Ishikawa (cell line): ENCODE results near the gene DOCK7.

Source experiments
- CEBPB ChIP-seq: IDR thresholded peaks from 2 replicates; pipeline ENCODE4 v1.6.1; 2012
- CREB1 ChIP-seq: IDR thresholded peaks from 2 replicates; pipeline ENCODE4 v1.6.1; 2012; ENCODE audit warnings: low read depth
- EGR1 ChIP-seq: IDR thresholded peaks from 2 replicates; pipeline ENCODE4 v1.6.1; 2012
- EP300 ChIP-seq: IDR thresholded peaks from 2 replicates; pipeline ENCODE4 v1.6.1; 2012; ENCODE audit warnings: borderline replicate concordance
- FOXM1 ChIP-seq: IDR thresholded peaks from 2 replicates; pipeline ENCODE4 v1.6.1; 2012; ENCODE audit warnings: low read depth, borderline replicate concordance
- MAX ChIP-seq: IDR thresholded peaks from 2 replicates; pipeline ENCODE4 v1.6.1; 2012
- NFIC ChIP-seq: IDR thresholded peaks from 2 replicates; pipeline ENCODE4 v1.6.1; 2012
- RAD21 ChIP-seq: IDR thresholded peaks from 2 replicates; pipeline ENCODE4 v1.6.1; 2012; ENCODE audit warnings: low read depth
- REST ChIP-seq: IDR thresholded peaks from 2 replicates; pipeline ENCODE4 v1.6.1; 2012; ENCODE audit warnings: low read depth, mild to moderate bottlenecking
- TAF1 ChIP-seq: IDR thresholded peaks from 2 replicates; pipeline ENCODE4 v1.6.1; 2012; ENCODE audit warnings: low read depth, mild to moderate bottlenecking
- TCF12 ChIP-seq: IDR thresholded peaks from 2 replicates; pipeline ENCODE4 v1.6.1; 2012; ENCODE audit warnings: low read depth
- TEAD4 ChIP-seq: IDR thresholded peaks from 2 replicates; pipeline ENCODE4 v1.6.1; 2012
- USF1 ChIP-seq: IDR thresholded peaks from 2 replicates; pipeline ENCODE4 v1.6.1; 2012
- YY1 ChIP-seq: IDR thresholded peaks from 2 replicates; pipeline ENCODE4 v1.6.1; 2012; ENCODE audit warnings: low read depth
- ZBTB7A ChIP-seq: IDR thresholded peaks from 2 replicates; pipeline ENCODE4 v1.6.1; 2012; ENCODE audit warnings: low read depth

DOCK7 gene

GRCh38 chr1:62689524-62689923 lies 1.3 kb upstream of the DOCK7 start:
- no peak for TF ChIP-seq MAX
- no peak for TF ChIP-seq NFIC

GRCh38 chr1:62688687-62689085 lies 500 bp upstream of the DOCK7 start:
- TF ChIP-seq USF1, result no peak
- TF ChIP-seq TAF1, result no peak
- no peak for TF ChIP-seq RAD21
- no peak; the same call in 1 of the 2 replicates for TF ChIP-seq MAX
- no peak for TF ChIP-seq EGR1
- no peak for TF ChIP-seq CREB1
- no peak for TF ChIP-seq TEAD4
- no peak for TF ChIP-seq CEBPB
- TF ChIP-seq NFIC, result no peak

- no peak for TF ChIP-seq NFIC
- no peak for TF ChIP-seq RAD21
- 0 out of 2 replicates have a peak, but pooled peaks have one; percentile 77 for TF ChIP-seq ZBTB7A
- no peak for TF ChIP-seq TEAD4
- TF ChIP-seq EGR1, result no peak
- no peak for TF ChIP-seq FOXM1
- no peak for TF ChIP-seq EP300
- no peak for TF ChIP-seq CEBPB
Measured at GRCh38 chr1:62687421-62687902, 724 bp downstream of the DOCK7 start.

GRCh38 chr1:62686822-62687221 lies 1.4 kb downstream of the DOCK7 start:
- no peak for TF ChIP-seq USF1
- TF ChIP-seq EGR1, result no peak
- TF ChIP-seq CREB1, result no peak
- no peak for TF ChIP-seq REST
- no peak for TF ChIP-seq ZBTB7A
- TF ChIP-seq TAF1, result no peak
- no peak for TF ChIP-seq NFIC
- TF ChIP-seq RAD21, result no peak
- TF ChIP-seq FOXM1, result no peak
- no peak for TF ChIP-seq YY1
- no peak for TF ChIP-seq CEBPB
- no peak for TF ChIP-seq TCF12
- no peak for TF ChIP-seq EP300
- TF ChIP-seq TEAD4, result no peak

- TF ChIP-seq RAD21 (no peak), YY1 (no peak), USF1 (no peak), REST (no peak), ZBTB7A (no peak)
Measured at GRCh38 chr1:62685431-62685859, 2.7 kb downstream of the DOCK7 start.

GRCh38 chr1:62682531-62682930 lies 5.7 kb downstream of the DOCK7 start:
- TF ChIP-seq NFIC, result no peak
- TF ChIP-seq CEBPB, result no peak
- no peak for TF ChIP-seq YY1
- TF ChIP-seq FOXM1, result no peak
